H1 (cell line): ENCODE data around the gene CHDH. TPM values are rescaled to one million over a fixed set of nuclear protein-coding genes. Genes with fewer than 3 reads are reported as not detected.

Experiments
- CTCF ChIA-PET: fragments of 300-600 bp; sonication (Branson Sonifier 250); formaldehyde crosslinking; loops from one replicate; lab custom pipeline; 2021; ENCODE audit not compliant: partially characterized antibody; lab: Charles Lee
- POLR2A ChIA-PET: fragments of 300-600 bp; sonication (Branson Sonifier 250); formaldehyde crosslinking; loops from one replicate; lab custom pipeline; 2021; ENCODE audit warnings: inconsistent platforms; ENCODE audit not compliant: partially characterized antibody; lab: Charles Lee
- DNase-seq, 2 experiments: peaks; one replicate each; pipeline versions ENCODE4 v3.0.0 to v3.0.0-alpha.2; 2010 to 2022; ENCODE audit warnings: low spot score in 2 of 2, low read depth in 1 of 2, mixed read lengths in 1 of 2
- FAIRE-seq: peaks from 2 replicates; lab custom pipeline; 2011; peaks lifted over from hg19 to GRCh38; lab: Jason Lieb, UNC
- H2AFZ ChIP-seq: 2 replicates; pipeline ENCODE4 v1.8.1; 2012; ENCODE audit warnings: low read length, inconsistent platforms
- H2AK5ac ChIP-seq: 2 replicates; pipeline ENCODE4 v1.6.1; 2013; ENCODE audit warnings: low read depth, low read length
- H2BK120ac ChIP-seq: replicated peaks from 2 replicates; pipeline ENCODE3; 2013; ENCODE audit warnings: low read depth, low read length, inconsistent platforms
- H2BK12ac ChIP-seq: 2 replicates; pipeline ENCODE4 v1.6.1; 2013; ENCODE audit warnings: low read depth, low read length
- H2BK15ac ChIP-seq: 2 replicates; pipeline ENCODE4 v1.6.1; 2013; ENCODE audit warnings: low read length
- H2BK20ac ChIP-seq: 2 replicates; pipeline ENCODE4 v1.6.1; 2013; ENCODE audit warnings: low read length
- H2BK5ac ChIP-seq: 2 replicates; pipeline ENCODE4 v1.6.1; 2013; ENCODE audit warnings: low read depth, low read length
- H3K14ac ChIP-seq: 2 replicates; pipeline ENCODE4 v1.6.1; 2013; ENCODE audit warnings: inconsistent platforms; ENCODE audit not compliant: insufficient read length
- H3K18ac ChIP-seq: 2 replicates; pipeline ENCODE4 v1.6.1; 2013; ENCODE audit warnings: low read length; ENCODE audit errors: extremely low read depth
- H3K23ac ChIP-seq: 2 replicates; pipeline ENCODE4 v1.6.1; 2013; ENCODE audit warnings: inconsistent platforms; ENCODE audit not compliant: insufficient read length
- H3K23me2 ChIP-seq: 2 replicates; pipeline ENCODE4 v1.6.1; 2013; ENCODE audit warnings: low read depth, low read length
- H3K27ac ChIP-seq: 2 replicates; pipeline ENCODE4 v1.6.1; 2011; ENCODE audit warnings: low read depth, low read length, inconsistent platforms
- H3K27me3 ChIP-seq, 4 experiments: replicated peaks in 1 of 4; 1 replicate in 1 of 4; 2 replicates in 3 of 4; pipeline versions ENCODE4 v1.6.1 to v1.8.1; 2011 to 2013; ENCODE audit warnings: low read length in 3 of 4, mild to moderate bottlenecking in 3 of 4, inconsistent platforms in 2 of 4, mixed read lengths in 2 of 4, moderate library complexity in 1 of 4; ENCODE audit not compliant: control insufficient read depth in 3 of 4, insufficient read depth in 3 of 4; ENCODE audit errors: extremely low read depth in 1 of 4
- H3K36me3 ChIP-seq, 4 experiments: 2 replicates each; pipeline versions ENCODE4 v1.6.1 to v1.8.1; 2011 to 2013; ENCODE audit warnings: mild to moderate bottlenecking in 4 of 4, low read length in 3 of 4, moderate library complexity in 2 of 4, control low read depth in 1 of 4, inconsistent platforms in 1 of 4; ENCODE audit not compliant: insufficient read depth in 4 of 4, control insufficient read depth in 2 of 4
- H3K4ac ChIP-seq: replicated peaks from 2 replicates; pipeline ENCODE3; 2013; ENCODE audit warnings: low read length, low read depth, mixed read lengths, inconsistent platforms; ENCODE audit not compliant: insufficient read length
- H3K4me1 ChIP-seq, 4 experiments: replicated peaks in 1 of 4; 1 replicate in 1 of 4; 2 replicates in 3 of 4; pipeline versions ENCODE4 v1.6.1 to v1.8.1; 2011 to 2013; ENCODE audit warnings: low read length in 3 of 4, inconsistent platforms in 2 of 4, mixed read lengths in 1 of 4; ENCODE audit not compliant: insufficient read depth in 4 of 4, control insufficient read depth in 3 of 4
- H3K4me2 ChIP-seq, 2 experiments: 2 replicates each; pipeline versions ENCODE4 v1.6.1 to v1.8.1; 2011 to 2013; ENCODE audit warnings: low read depth in 2 of 2, low read length in 2 of 2, control low read depth in 1 of 2, inconsistent platforms in 1 of 2, mild to moderate bottlenecking in 1 of 2; ENCODE audit not compliant: insufficient read depth in 1 of 2
- H3K4me3 ChIP-seq, 4 experiments: fragments of 200-600, 300-600 bp in 1 of 4; sonication (generic), shearing (Covaris generic), sonication (Bioruptor Twin) in 1 of 4; 2 replicates each; pipeline versions ENCODE4 v1.5.1 to v1.8.1; 2011 to 2016; ENCODE audit warnings: low read length in 4 of 4, low read depth in 3 of 4, control low read depth in 2 of 4, inconsistent platforms in 2 of 4, mild to moderate bottlenecking in 2 of 4, mixed read lengths in 1 of 4, moderate library complexity in 1 of 4; ENCODE audit not compliant: insufficient read depth in 2 of 4; ENCODE audit errors: extremely low read depth in 1 of 4
- H3K56ac ChIP-seq: replicated peaks from 2 replicates; pipeline ENCODE3; 2013; ENCODE audit warnings: low read depth, mild to moderate bottlenecking, mixed read lengths, low read length, inconsistent platforms; ENCODE audit not compliant: insufficient read length
- H3K79me1 ChIP-seq: 2 replicates; pipeline ENCODE4 v1.6.1; 2013; ENCODE audit warnings: low read depth, low read length, control low read depth
- H3K79me2 ChIP-seq, 2 experiments: 2 replicates each; pipeline versions ENCODE4 v1.6.1 to v1.8.1; 2012 to 2013; ENCODE audit warnings: low read length in 2 of 2, mild to moderate bottlenecking in 2 of 2, inconsistent platforms in 1 of 2; ENCODE audit not compliant: insufficient read depth in 2 of 2, control insufficient read depth in 1 of 2
- H3K9ac ChIP-seq, 4 experiments: replicated peaks in 1 of 4; 1 replicate in 1 of 4; 2 replicates in 3 of 4; pipeline versions ENCODE4 v1.6.1 to v1.8.1; 2011 to 2013; ENCODE audit warnings: low read depth in 3 of 4, low read length in 3 of 4, control low read depth in 2 of 4, mild to moderate bottlenecking in 2 of 4, moderate library complexity in 2 of 4, inconsistent platforms in 1 of 4; ENCODE audit errors: extremely low read depth in 1 of 4
- H3K9me3 ChIP-seq, 2 experiments: 2 replicates each; pipeline versions ENCODE4 v1.6.1 to v1.8.1; 2012 to 2013; ENCODE audit warnings: mild to moderate bottlenecking in 2 of 2, moderate library complexity in 2 of 2, control low read depth in 1 of 2, inconsistent platforms in 1 of 2, low read depth in 1 of 2, low read length in 1 of 2, mixed read lengths in 1 of 2; ENCODE audit not compliant: insufficient read depth in 2 of 2
- H4K20me1 ChIP-seq, 2 experiments: replicated peaks in 1 of 2; 2 replicates each; pipeline versions ENCODE3 to v1.8.1; 2011 to 2013; ENCODE audit warnings: inconsistent platforms in 2 of 2, low read length in 2 of 2, mild to moderate bottlenecking in 1 of 2; ENCODE audit not compliant: insufficient read depth in 2 of 2, control insufficient read depth in 1 of 2
- H4K5ac ChIP-seq: 2 replicates; pipeline ENCODE4 v1.6.1; 2013; ENCODE audit warnings: low read length, low read depth, mixed read lengths, inconsistent platforms; ENCODE audit not compliant: insufficient read length
- H4K8ac ChIP-seq: 2 replicates; pipeline ENCODE4 v1.8.0; 2013; ENCODE audit warnings: mild to moderate bottlenecking, moderate library complexity, low read length, inconsistent platforms; ENCODE audit not compliant: insufficient read depth; ENCODE audit errors: extremely low read depth
- H4K91ac ChIP-seq: replicated peaks from 2 replicates; pipeline ENCODE3; 2013; ENCODE audit warnings: low read length, mixed read lengths, inconsistent platforms; ENCODE audit not compliant: insufficient read length
- BACH1 ChIP-seq: IDR thresholded peaks from 2 replicates; pipeline ENCODE4 v1.6.1; 2012; ENCODE audit warnings: low read length, improper control_type of control experiment
- BCL11A ChIP-seq, 2 experiments: IDR thresholded peaks; one replicate each; pipeline ENCODE4 v1.6.1; 2011; ENCODE audit warnings: low read depth in 2 of 2, low read length in 2 of 2, mild to moderate bottlenecking in 2 of 2
- CTCF ChIP-seq, 3 experiments: IDR thresholded peaks; 1 replicate in 2 of 3; 2 replicates in 1 of 3; pipeline versions ENCODE4 v1.5.1 to v1.6.1; 2011; ENCODE audit warnings: low read length in 3 of 3, mild to moderate bottlenecking in 3 of 3, inconsistent platforms in 2 of 3, low read depth in 1 of 3, moderate library complexity in 1 of 3; ENCODE audit not compliant: insufficient read depth in 1 of 3; ENCODE audit errors: control extremely low read depth in 1 of 3
- EZH2 ChIP-seq: fragments of 200-600 bp; sonication (generic); IDR thresholded peaks from 2 replicates; pipeline ENCODE4 v1.7.1; 2012; ENCODE audit warnings: low read depth, mild to moderate bottlenecking, moderate library complexity, low read length, inconsistent platforms; ENCODE audit not compliant: severe bottlenecking
- KDM4A ChIP-seq: IDR thresholded peaks from one replicate; pipeline ENCODE4 v1.7.1; 2012; ENCODE audit warnings: low read depth, mild to moderate bottlenecking, moderate library complexity, low read length, inconsistent platforms; ENCODE audit not compliant: severe bottlenecking
- RAD21 ChIP-seq, 2 experiments: IDR thresholded peaks in 1 of 2; conservative IDR thresholded peaks in 1 of 2; 2 replicates each; pipeline ENCODE4 v1.6.1; 2011; ENCODE audit warnings: low read depth in 2 of 2, low read length in 2 of 2, improper control_type of control experiment in 1 of 2, inconsistent platforms in 1 of 2, mild to moderate bottlenecking in 1 of 2, moderate library complexity in 1 of 2
- SP4 ChIP-seq: IDR thresholded peaks from 2 replicates; pipeline ENCODE4 v1.6.1; 2012; ENCODE audit warnings: low read length, inconsistent platforms
- WGBS, 2 experiments: shearing (Covaris generic) in 1 of 2; methylation state at CpG; one replicate each; pipeline versions ENCODE4 v1.1.6 to v1.1.7; 2013 to 2015; ENCODE audit warnings: low lambda C conversion rate in 2 of 2, mixed read lengths in 2 of 2, inconsistent platforms in 1 of 2, low coverage in 1 of 2, missing lambda C conversion rate in 1 of 2; ENCODE audit not compliant: insufficient replicate concordance in 2 of 2, insufficient coverage in 1 of 2, insufficient read length in 1 of 2; ENCODE audit errors: extremely low coverage in 1 of 2, missing lambda C conversion rate in 1 of 2; 5-methylcytosine and 5-hydroxymethylcytosine counted together
- polyA plus RNA-seq, 7 experiments: library from polyadenylated mRNA; depleted of rRNA in 3 of 7; stranded (reverse) in 5 of 7; unstranded in 2 of 7; fragments of >200 nt in 5 of 7; fragments of 200-250 nt in 2 of 7; gene quantifications; 1 replicate in 5 of 7; 2 replicates in 1 of 7; 4 replicates in 1 of 7; pipeline versions ENCODE4 v1.2.1 to v1.2.3, GENCODE V29; 2011 to 2013; ENCODE audit warnings: missing spikeins in 2 of 7, mixed read lengths in 2 of 7
- total RNA-seq: library from RNA; stranded (reverse); fragmentation: NEBNext Ultra II Directional; extraction: Animal tissue kit (Norgen Biotek cat#: 25700); gene quantifications from 2 replicates; pipeline ENCODE4 v1.2.1, GENCODE V29; 2021
- TF ChIP-seq, protein P1 (sequence below): IDR thresholded peaks from 2 replicates; pipeline ENCODE4 v1.6.1; 2011; ENCODE audit warnings: low read depth, mild to moderate bottlenecking, low read length; ENCODE audit not compliant: insufficient read depth

Gene CHDH
- total and polyA plus RNA-seq, 2 of the 8 experiments (the other 6 are each of a cell fraction or from before 2014, with no cell fraction given), result 4.9 to 10.3 TPM

GRCh38 chr3:53858096-53858741 is 12.0 kb upstream of the CHDH start:
- H2BK120ac ChIP-seq, result no peak overlapping the region
- no peak overlapping the region for H3K14ac ChIP-seq
- no peak overlapping the region for H2BK20ac ChIP-seq
- DNase-seq (no peak), FAIRE-seq (no peak)
- H4K20me1 ChIP-seq, result peaks cover 1 to 2% of the 10 kb centered on the region in 2 experiments
- H3K23ac ChIP-seq, result no peak overlapping the region
- ChIA-PET POLR2A (interaction anchor here (1.0 to 1.1 kb wide), 2 partner anchors 11 to 13 kb away, joined by 3 to 6 read pairs; no protein-coding TSS in a partner anchor), CTCF (interaction anchor here (0.6 to 1.3 kb wide), 6 partner anchors 11 to 366 kb away, joined by 3 to 5 read pairs (median 4); no protein-coding TSS in a partner anchor)
- no peaks in the 10 kb centered on the region; the same call in 1 of the 2 replicates for H3K79me1 ChIP-seq
- WGBS, 2 experiments, result 82% methylated on average over 7 of the region's 7 CpGs; no CpG with 5 or more reads in 1 of the 2 experiments
- no peak overlapping the region for H2AFZ ChIP-seq
- H3K79me2 ChIP-seq, result no peaks in the 10 kb centered on the region
- H2BK5ac ChIP-seq, result no peak overlapping the region
- no peak overlapping the region for H3K18ac ChIP-seq
- H3K9ac ChIP-seq, result no peak overlapping the region
- no peaks in the 10 kb centered on the region for H3K4me1 ChIP-seq
- H3K4me2 ChIP-seq, result no peak overlapping the region
- H4K8ac ChIP-seq, result no peak overlapping the region
- H3K23me2 ChIP-seq, result no peaks in the 10 kb centered on the region
- H3K36me3 ChIP-seq, result peaks cover 2 to 26% (median 16%) of the 10 kb centered on the region in 4 experiments; a peak in 6 of 8 replicates
- no peak overlapping the region for H2AK5ac ChIP-seq
- no peak overlapping the region for H3K56ac ChIP-seq
- H3K4ac ChIP-seq, result no peak overlapping the region
- no peaks in the 10 kb centered on the region for H3K27me3 ChIP-seq
- H4K5ac ChIP-seq, result no peak overlapping the region
- no peak overlapping the region for H2BK15ac ChIP-seq
- H4K91ac ChIP-seq, result no peak overlapping the region
- H3K27ac ChIP-seq, result no peak overlapping the region
- H3K4me3 ChIP-seq, result no peak overlapping the region
- H3K9me3 ChIP-seq, result no peaks in the 10 kb centered on the region
- no peak overlapping the region for H2BK12ac ChIP-seq
- no peak for TF ChIP-seq SP4
- TF ChIP-seq, protein P1, sequence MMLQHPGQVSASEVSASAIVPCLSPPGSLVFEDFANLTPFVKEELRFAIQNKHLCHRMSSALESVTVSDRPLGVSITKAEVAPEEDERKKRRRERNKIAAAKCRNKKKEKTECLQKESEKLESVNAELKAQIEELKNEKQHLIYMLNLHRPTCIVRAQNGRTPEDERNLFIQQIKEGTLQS, result no peak
- peak in 1 of 3 experiments; percentile 35; a peak in 1 of 4 replicates for TF ChIP-seq CTCF (IDR thresholded peaks at IDR 0.05; ENCODE audit: control extremely low read depth in 1 of 3, insufficient read depth in 1 of 3, low read depth in 1 of 3, low read length in 3 of 3)
- no peak for TF ChIP-seq BACH1
- no peak for TF ChIP-seq EZH2
- TF ChIP-seq RAD21 (IDR thresholded peaks at IDR 0.05 in 1 of 2, conservative IDR thresholded peaks at IDR 0.05 in 1 of 2; ENCODE audit: low read depth in 2 of 2, low read length in 2 of 2), result peak in 1 of 2 experiments; percentile 19; a peak in 2 of 4 replicates
- TF ChIP-seq KDM4A, result no peak
- TF ChIP-seq BCL11A (IDR thresholded peaks at IDR 0.05; ENCODE audit: low read depth in 2 of 2, low read length in 2 of 2), result no peak
